Neural progenitor cell (in vitro differentiated cells): ENCODE data around the gene DLGAP5.

Experiments
- EZH2phosphoT487 ChIP-seq: fragments of 200-600 bp; sonication (generic); IDR thresholded peaks from 2 replicates; pipeline ENCODE4 v1.6.1; 2017; ENCODE audit warnings: antibody characterized with exemption
- TF ChIP-seq, protein P1 (sequence below): fragments of 200-600 bp; sonication (generic); IDR thresholded peaks from 2 replicates; pipeline ENCODE4 v1.5.1; 2017; ENCODE audit warnings: antibody characterized with exemption, mild to moderate bottlenecking

DNA sequence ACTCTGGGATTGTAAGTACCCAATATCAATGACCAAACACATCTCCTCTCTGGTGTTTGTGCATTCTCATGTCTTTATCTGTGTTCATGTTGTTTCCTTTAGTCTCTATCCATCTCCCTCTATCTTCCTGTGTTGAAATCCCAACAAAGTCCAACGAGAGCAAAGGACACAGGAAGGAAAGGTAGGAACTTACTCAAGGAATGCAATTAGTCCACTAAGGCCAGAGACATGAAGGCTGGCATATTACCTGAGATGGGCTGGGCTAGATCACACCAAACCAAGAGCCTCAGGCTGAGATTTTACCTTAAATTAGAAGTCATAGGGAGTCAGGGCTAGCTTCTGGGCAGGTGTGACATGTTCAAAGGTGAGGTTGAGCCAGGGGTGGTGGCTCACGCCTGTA is 76.7 kb downstream of the DLGAP5 start:
- TF ChIP-seq, protein P1, sequence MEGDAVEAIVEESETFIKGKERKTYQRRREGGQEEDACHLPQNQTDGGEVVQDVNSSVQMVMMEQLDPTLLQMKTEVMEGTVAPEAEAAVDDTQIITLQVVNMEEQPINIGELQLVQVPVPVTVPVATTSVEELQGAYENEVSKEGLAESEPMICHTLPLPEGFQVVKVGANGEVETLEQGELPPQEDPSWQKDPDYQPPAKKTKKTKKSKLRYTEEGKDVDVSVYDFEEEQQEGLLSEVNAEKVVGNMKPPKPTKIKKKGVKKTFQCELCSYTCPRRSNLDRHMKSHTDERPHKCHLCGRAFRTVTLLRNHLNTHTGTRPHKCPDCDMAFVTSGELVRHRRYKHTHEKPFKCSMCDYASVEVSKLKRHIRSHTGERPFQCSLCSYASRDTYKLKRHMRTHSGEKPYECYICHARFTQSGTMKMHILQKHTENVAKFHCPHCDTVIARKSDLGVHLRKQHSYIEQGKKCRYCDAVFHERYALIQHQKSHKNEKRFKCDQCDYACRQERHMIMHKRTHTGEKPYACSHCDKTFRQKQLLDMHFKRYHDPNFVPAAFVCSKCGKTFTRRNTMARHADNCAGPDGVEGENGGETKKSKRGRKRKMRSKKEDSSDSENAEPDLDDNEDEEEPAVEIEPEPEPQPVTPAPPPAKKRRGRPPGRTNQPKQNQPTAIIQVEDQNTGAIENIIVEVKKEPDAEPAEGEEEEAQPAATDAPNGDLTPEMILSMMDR: no peak
- TF ChIP-seq EZH2phosphoT487: no peak
